Neural cell (in vitro differentiated cells): ENCODE measurements around the gene SCN10A.

Source experiments
- CTCF ChIP-seq: fragments of 450-650 bp; IDR thresholded peaks from 2 replicates; pipeline ENCODE4 v1.5.1; 2014; ENCODE audit warnings: antibody characterized with exemption, mild to moderate bottlenecking, moderate library complexity; ENCODE audit not compliant: poor library complexity, severe bottlenecking
- EP300 ChIP-seq: fragments of 450-650 bp; conservative IDR thresholded peaks from 2 replicates; pipeline ENCODE4 v1.6.1; 2014; ENCODE audit warnings: antibody characterized with exemption, mild to moderate bottlenecking, moderate library complexity; ENCODE audit not compliant: poor library complexity, severe bottlenecking
- RAD21 ChIP-seq: fragments of 450-650 bp; conservative IDR thresholded peaks from 2 replicates; pipeline ENCODE4 v1.6.1; 2014; ENCODE audit warnings: antibody characterized with exemption, mild to moderate bottlenecking, moderate library complexity

GRCh38 chr3:38684546-38684945, 131.5 kb downstream of the SCN10A start:
- TF ChIP-seq EP300: no peak
- TF ChIP-seq RAD21: no peak
- no peak for TF ChIP-seq CTCF
